Osteoblast (primary cell): ENCODE measurements around the gene EXOC6. TPM values are rescaled to one million over a fixed set of nuclear protein-coding genes. Genes with fewer than 3 reads are reported as not detected.

Experiments
- DNase-seq: peaks from one replicate; pipeline ENCODE4 v3.0.0; 2011; ENCODE audit warnings: low spot score, mixed read lengths; ENCODE audit not compliant: insufficient read length; ENCODE audit errors: missing footprints
- H2AFZ ChIP-seq: 2 replicates; pipeline ENCODE4 v1.6.0; 2011; ENCODE audit warnings: mild to moderate bottlenecking, low read length
- H3K27ac ChIP-seq: 2 replicates; pipeline ENCODE4 v1.5.1; 2011; ENCODE audit warnings: mild to moderate bottlenecking, low read depth, low read length, moderate library complexity
- H3K27me3 ChIP-seq: 2 replicates; pipeline ENCODE4 v1.6.0; 2012; ENCODE audit warnings: mild to moderate bottlenecking, control low read depth, inconsistent platforms, low read length, moderate library complexity; ENCODE audit not compliant: insufficient read depth
- H3K36me3 ChIP-seq: 2 replicates; pipeline ENCODE4 v1.5.1; 2011; ENCODE audit warnings: mild to moderate bottlenecking, low read length, control low read depth, moderate library complexity; ENCODE audit not compliant: insufficient read depth
- H3K4me1 ChIP-seq: 2 replicates; pipeline ENCODE4 v1.5.1; 2011; ENCODE audit warnings: mild to moderate bottlenecking, low read length, control low read depth, moderate library complexity; ENCODE audit not compliant: insufficient read depth
- H3K4me2 ChIP-seq: 2 replicates; pipeline ENCODE4 v1.6.0; 2011; ENCODE audit warnings: mild to moderate bottlenecking, low read length; ENCODE audit not compliant: insufficient read depth
- H3K4me3 ChIP-seq: fragments of 200-600 bp; sonication (generic); 3 replicates; pipeline ENCODE4 v1.5.1; 2012; ENCODE audit warnings: mild to moderate bottlenecking, low read length, inconsistent platforms; ENCODE audit not compliant: insufficient read depth
- H3K79me2 ChIP-seq: 2 replicates; pipeline ENCODE4 v1.6.0; 2012; ENCODE audit warnings: mild to moderate bottlenecking, low read length, control low read depth, inconsistent platforms; ENCODE audit not compliant: insufficient read depth
- H3K9me3 ChIP-seq: 2 replicates; pipeline ENCODE4 v1.5.1; 2011; ENCODE audit warnings: low read depth, low read length, control low read depth
- H4K20me1 ChIP-seq: 2 replicates; pipeline ENCODE4 v1.6.0; 2012; ENCODE audit warnings: mild to moderate bottlenecking, low read length, control low read depth; ENCODE audit not compliant: insufficient read depth
- total RNA-seq: library from RNA; depleted of rRNA; stranded (reverse); fragments of >200 nt; gene quantifications from 2 replicates; pipeline ENCODE4 v1.2.3, GENCODE V29; 2012
- TF ChIP-seq, protein P1 (sequence below): IDR thresholded peaks from 2 replicates; pipeline ENCODE4 v1.5.1; 2011; ENCODE audit warnings: mild to moderate bottlenecking, low read depth, low read length, moderate library complexity; ENCODE audit errors: extremely low read depth

The EXOC6 gene
- total RNA-seq, 1 donor, result 8.7 TPM

- TF ChIP-seq, protein P1, sequence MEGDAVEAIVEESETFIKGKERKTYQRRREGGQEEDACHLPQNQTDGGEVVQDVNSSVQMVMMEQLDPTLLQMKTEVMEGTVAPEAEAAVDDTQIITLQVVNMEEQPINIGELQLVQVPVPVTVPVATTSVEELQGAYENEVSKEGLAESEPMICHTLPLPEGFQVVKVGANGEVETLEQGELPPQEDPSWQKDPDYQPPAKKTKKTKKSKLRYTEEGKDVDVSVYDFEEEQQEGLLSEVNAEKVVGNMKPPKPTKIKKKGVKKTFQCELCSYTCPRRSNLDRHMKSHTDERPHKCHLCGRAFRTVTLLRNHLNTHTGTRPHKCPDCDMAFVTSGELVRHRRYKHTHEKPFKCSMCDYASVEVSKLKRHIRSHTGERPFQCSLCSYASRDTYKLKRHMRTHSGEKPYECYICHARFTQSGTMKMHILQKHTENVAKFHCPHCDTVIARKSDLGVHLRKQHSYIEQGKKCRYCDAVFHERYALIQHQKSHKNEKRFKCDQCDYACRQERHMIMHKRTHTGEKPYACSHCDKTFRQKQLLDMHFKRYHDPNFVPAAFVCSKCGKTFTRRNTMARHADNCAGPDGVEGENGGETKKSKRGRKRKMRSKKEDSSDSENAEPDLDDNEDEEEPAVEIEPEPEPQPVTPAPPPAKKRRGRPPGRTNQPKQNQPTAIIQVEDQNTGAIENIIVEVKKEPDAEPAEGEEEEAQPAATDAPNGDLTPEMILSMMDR, result no peak
- Histone ChIP-seq H3K27me3 (no peaks in the 10 kb centered on the region), H2AFZ (no peak overlapping the region), H3K36me3 (no peaks in the 10 kb centered on the region), H3K4me2 (no peak overlapping the region), H3K4me1 (peaks cover 14% of the 10 kb centered on the region), H3K27ac (peak overlapping the region; percentile 43), H4K20me1 (no peaks in the 10 kb centered on the region), H3K4me3 (no peak overlapping the region), H3K79me2 (no peaks in the 10 kb centered on the region), H3K9me3 (no peaks in the 10 kb centered on the region)
- DNase-seq, result peak; percentile 10
Measured at GRCh38 chr10:92997620-92998019, 149.3 kb downstream of the EXOC6 start.

DNA sequence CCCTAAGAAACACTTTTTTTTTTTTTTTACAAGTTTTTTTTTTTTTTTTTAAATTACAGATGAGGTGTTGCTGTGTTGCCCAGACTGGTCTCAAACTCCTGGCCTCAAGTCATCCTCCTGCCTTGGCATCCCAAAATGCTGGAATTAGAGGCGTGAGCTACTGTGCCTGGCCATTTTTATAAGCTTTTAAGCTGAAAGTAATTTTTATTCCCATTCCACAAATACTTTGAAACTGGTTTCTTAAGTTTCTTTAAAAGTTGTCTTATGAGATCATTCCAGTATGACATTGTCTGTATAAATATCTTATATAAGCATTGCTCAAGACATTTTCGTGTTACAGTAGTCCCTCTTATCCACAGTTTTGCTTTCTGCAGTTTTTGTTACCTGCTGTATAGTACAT, 150.9 kb downstream of the EXOC6 start:
- H3K4me3 ChIP-seq, result no peak overlapping the region
- no peaks in the 10 kb centered on the region for H4K20me1 ChIP-seq
- no peak overlapping the region for H2AFZ ChIP-seq
- H3K27ac ChIP-seq, result no peak overlapping the region
- H3K79me2 ChIP-seq, result no peaks in the 10 kb centered on the region
- no peaks in the 10 kb centered on the region for H3K27me3 ChIP-seq
- TF ChIP-seq, protein P1, result no peak
- H3K9me3 ChIP-seq, result no peaks in the 10 kb centered on the region
- DNase-seq, result no peak
- H3K4me1 ChIP-seq, result peaks cover 14% of the 10 kb centered on the region
- no peaks in the 10 kb centered on the region for H3K36me3 ChIP-seq
- no peak overlapping the region for H3K4me2 ChIP-seq

DNA sequence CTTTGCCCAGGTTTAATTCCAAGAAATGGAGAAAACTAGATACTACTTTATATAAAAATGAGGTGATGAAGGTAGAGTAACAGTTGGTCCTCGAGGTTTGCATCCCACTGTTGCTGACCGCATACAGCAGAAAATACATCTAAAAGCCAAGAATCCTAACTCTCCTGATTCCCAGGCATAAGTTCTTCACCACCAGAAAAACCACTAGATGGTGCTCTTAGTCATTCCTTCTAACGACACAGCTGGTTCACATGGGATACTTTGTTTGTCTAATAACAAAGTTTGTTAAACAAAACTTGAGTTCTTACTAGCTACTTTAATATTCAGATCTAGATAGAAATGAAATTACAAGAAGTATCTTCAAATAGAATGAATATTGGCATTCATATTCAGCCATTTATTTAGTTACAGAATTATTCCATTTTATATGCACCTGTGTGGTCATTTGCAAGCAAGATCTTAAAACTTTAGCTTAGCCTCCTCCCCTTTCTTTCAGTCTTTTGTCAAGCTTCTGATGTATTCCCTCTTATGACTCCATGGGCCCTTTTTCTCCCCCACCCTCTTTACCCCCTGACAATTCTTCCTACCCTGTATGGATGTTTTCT, 158.2 kb downstream of the EXOC6 start:
- Histone ChIP-seq H3K4me1 (no peaks in the 10 kb centered on the region), H3K36me3 (no peaks in the 10 kb centered on the region), H3K79me2 (no peaks in the 10 kb centered on the region), H3K9me3 (no peaks in the 10 kb centered on the region), H3K27me3 (no peaks in the 10 kb centered on the region), H3K4me3 (no peak overlapping the region), H3K4me2 (no peak overlapping the region), H4K20me1 (no peaks in the 10 kb centered on the region), H3K27ac (no peak overlapping the region), H2AFZ (no peak overlapping the region)
- TF ChIP-seq, protein P1, result peak; percentile 77
- DNase-seq, result no peak

- Histone ChIP-seq H3K27ac (no peak overlapping the region), H3K4me3 (no peak overlapping the region), H3K4me2 (no peak overlapping the region), H3K36me3 (no peaks in the 10 kb centered on the region), H3K79me2 (no peaks in the 10 kb centered on the region), H3K27me3 (no peaks in the 10 kb centered on the region), H4K20me1 (no peaks in the 10 kb centered on the region), H3K9me3 (no peaks in the 10 kb centered on the region), H2AFZ (no peak overlapping the region), H3K4me1 (no peaks in the 10 kb centered on the region)
- DNase-seq, result no peak
- TF ChIP-seq, protein P1, result no peak
Measured at GRCh38 chr10:93015722-93016121, 167.4 kb downstream of the EXOC6 start.
